ENCODE results near the gene KBTBD6.
"Not testable (repeated sequence)": the region's sequence is repeated elsewhere in the genome, so short reads cannot be mapped to it uniquely, and the experiment has no call there.

KBTBD6 gene

DNA sequence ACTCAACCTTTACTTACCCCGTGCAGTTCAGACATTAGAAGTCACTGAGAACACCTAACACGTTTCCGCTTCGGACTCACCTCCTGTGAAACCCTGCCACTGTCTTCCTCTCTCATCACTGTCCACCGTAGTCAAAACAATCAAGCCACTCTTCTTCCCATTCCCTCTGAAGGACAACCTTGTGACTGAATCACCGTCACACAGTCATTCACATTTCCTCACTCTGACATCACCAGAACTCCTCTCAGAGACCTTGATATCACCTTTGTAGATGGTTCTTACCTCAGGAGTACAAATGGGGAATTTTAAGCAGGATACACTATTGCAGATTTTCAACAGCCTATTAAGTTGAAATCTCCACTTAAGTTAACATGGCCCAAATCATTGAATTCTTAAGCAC is 1.3 kb upstream of the KBTBD6 start:
- DNase-seq = no peak

DNA sequence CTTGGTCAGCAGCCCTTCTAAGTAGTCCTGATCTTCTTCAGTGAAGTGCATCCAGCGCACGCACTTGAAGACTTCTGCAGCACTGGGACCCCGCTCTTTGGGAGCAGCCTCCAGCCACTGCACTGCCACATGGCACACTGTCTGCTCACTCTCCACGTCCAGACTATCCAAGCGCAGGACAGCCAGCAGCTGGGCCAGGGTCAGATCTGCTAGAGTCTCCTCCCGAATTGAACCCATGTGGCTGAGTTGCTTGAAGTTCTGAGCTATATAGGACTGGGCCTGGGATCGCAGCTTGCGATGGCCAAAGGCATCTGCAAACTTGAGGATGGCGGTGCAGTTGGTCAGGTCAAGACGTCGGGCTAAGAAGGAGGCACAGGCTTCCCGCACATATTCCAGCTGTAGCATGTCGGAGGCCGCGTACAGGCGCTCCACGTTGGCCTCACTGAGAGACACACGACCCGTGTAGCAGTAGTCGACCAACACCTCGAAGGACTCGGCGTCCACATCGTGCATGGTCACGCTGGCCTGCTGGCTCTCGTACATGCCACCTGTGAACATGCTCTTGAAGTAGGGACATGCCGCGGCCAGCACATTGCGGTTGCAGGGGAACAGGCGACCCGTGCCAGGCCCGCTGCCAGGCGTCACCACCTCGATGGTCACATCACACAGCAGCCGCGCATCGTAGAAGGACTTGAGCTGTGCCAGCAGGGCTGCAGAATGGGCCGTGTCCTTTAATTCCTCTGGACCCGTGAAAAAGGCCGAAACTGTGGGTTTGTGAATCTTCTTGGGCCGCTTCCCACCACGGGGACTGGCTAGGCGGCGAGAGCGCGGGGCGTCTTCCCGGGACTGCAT is 716 bp downstream of the KBTBD6 start:
- peak; percentile 43 for DNase-seq

DNA sequence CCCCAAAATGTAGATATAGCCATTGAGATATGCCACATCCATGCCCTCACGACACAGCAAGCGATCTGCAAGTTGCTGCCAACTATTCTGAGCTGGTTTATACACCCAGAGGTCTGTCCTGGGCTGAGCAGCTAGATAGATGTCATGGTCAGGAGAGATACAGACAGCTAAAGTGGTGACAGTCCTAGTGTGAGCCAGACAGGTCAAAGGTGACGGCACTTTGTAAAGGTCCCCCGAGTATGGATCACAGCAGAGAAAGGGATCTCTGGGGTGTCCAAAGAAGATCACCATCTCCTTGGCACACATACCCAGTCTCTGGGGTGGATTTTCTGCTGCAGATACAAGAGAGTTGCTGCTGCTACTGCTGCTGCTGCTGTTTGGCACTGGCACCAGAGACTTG is 1.4 kb downstream of the KBTBD6 start:
- not testable (repeated sequence) for DNase-seq

DNA sequence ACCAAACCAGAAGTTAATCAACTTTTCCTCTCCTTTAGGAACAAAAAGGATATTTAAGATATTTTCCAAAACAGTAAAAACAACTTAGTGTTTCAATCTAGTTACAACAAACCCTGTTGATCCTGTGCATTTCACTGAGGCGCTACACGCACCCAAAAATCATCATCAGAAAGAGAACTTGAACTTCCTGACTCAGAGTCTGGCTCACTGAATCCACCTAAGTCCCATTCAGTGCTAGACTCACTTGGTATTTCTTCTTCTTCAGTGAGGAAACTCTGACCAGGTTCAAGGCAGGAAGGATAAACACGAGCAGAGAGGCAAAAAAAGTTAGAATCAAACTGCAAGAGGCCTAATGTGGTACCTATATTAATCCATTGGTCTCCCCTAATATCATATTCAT is 2.2 kb downstream of the KBTBD6 start:
- peak; percentile 17 for DNase-seq

DNA sequence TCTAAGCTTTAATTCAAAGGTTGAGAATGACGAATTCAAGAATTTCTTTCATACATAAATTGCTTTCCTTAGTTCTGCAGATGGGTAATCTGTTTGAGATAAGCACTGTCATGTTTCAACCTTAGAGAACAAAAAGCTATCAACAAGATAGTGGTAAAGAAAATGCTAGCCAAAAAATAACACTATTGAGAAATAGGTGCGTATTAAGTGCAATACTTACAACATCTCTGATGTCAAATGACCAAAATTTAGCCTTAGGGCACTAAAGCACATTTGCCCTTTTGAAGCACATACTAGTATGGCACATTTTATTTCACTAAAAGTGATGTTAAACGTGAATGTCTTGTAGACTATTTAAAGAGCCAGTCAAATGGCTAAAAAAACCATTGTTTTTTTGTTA is 4.9 kb downstream of the KBTBD6 start:
- DNase-seq = no peak

DNA sequence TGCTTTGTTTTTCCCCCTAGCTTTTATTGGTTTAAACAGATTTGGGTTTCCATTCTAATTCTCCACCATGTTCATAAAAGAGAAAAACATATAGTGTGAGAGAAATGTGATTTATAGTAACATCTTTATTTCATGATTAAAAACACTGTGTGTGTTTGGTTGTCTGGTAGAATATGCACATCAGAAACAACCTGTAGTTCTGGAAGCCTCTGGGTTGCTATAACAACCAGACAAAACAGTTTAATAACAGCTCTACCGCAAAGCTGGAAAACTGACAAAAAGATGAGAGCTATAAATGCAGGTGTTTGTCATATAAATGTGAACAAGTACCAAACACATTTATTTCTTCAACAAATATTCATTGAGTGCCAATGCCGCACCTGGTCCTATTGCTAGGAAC is 9.8 kb downstream of the KBTBD6 start:
- no peak for DNase-seq

DNA sequence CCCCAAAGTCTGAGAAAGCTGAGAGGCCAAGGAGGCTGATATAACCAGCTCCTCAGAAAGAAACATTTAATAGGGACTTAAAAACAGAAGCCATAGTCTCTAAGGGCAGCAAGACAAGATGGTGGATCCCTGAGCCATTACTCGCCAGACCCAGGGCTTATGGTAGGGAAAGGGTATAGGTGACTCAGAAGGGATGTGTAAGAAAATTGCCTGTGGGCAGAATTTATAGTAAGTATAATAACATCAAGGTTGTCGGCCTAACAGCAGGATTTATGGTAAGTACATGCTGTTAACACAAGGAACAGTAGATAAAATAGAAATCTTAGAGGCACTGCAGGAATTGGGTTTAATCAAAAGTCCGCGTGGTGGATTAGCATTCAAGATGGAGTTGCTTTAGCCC is 14.7 kb downstream of the KBTBD6 start:
- no peak for DNase-seq

DNA sequence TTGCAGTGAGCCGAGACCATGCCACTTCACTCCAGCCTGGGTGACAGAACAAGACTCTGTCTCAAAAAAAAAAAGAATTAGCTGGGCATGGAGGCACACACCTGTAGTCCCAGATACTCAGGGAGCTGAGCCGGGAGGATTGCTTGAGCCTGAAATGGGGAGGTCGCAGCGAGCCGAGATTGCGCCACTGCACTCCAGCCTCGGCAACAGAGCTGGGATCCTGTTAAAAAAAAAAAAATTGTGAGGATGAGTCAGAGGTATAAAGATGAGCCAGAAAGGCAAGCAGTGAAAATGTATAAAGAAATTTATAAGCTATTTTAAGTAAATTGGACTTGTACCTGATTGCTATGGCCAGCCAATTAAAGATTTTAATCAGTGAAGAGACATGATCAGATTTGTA is 21.1 kb downstream of the KBTBD6 start:
- no peak for DNase-seq

DNA sequence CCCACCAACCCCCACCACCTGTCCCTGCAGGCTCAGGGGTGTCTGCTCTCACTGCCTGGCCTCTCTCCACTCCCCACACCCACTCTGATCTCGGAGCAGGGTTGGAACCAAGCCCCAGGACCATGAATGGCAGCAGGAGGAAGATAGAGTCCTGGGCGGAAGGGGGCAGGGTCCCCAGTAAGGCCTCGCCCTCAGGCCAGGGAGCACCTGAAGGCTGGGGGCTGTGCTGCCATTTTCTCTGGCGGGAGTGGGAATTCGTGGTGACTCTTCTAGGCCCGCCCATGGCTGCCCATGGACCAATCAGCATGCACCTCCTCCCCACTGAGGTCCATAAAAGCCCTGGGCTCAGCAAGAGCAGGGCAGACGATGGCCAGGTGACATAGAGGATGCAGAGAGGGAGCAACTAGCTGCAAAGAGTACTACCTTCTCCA is 25.0 kb downstream of the KBTBD6 start:
- no peak for DNase-seq

DNA sequence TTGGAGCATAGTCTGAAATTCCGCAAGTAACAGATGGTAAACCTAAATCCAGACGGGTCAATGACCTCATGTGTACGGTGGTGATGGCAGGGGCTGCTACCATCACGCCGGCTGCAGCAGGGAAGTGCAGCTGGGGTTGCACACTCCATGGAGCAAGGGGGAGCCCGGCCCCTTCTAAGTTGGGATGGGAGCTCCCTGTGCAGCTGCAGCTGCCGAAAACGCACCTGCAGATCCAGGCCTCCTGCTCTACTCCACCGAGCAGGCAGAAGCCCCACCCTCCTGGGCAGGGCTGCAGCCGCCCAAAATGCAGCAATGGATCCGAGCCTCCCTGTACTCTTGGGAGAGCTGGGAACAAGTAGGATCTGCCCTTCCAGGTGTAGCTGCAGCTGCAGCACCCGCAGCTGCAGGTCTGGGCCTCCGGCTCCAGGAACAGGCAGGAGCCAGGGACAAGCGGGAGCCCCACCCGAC is 25.5 kb downstream of the KBTBD6 start:
- peak; percentile 79 for DNase-seq

DNA sequence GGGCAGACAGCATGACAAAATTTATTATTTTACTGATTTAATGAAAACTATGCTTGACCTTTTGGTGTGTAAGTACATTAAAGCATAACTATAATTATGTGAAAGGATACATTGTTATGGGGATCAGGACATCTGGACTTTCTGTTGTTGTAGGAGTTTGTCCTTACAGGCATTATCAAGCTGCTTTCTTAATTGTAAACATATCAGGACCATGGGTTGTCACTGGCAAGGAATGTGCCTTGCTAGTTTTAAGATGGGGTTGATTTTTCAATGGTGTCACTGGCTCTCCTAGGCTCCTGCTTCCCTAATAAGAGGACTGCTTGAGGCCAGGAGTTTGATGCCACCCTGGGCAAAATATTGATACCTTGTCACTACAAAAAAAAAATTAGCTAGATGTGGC is 32.6 kb downstream of the KBTBD6 start:
- DNase-seq = no peak

DNA sequence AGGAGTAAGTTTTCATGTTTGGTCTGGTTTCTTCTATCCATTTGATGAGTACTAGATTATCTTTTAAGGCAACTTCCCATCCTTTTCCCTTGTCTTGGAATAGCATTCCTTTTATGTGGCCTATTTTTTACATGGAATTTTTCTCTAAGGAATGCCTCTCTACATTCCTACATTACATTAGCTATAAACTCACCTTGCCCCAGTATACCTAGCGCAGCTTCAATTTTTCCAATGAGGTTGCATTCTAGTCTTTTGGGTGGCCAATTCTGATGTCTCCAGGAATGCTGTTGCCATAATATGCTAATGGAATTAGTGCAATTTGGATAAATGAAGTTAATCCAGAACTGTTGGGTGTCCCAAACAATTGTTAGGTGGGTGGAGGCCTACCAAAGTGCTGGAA is 33.8 kb downstream of the KBTBD6 start:
- no peak for DNase-seq

DNA sequence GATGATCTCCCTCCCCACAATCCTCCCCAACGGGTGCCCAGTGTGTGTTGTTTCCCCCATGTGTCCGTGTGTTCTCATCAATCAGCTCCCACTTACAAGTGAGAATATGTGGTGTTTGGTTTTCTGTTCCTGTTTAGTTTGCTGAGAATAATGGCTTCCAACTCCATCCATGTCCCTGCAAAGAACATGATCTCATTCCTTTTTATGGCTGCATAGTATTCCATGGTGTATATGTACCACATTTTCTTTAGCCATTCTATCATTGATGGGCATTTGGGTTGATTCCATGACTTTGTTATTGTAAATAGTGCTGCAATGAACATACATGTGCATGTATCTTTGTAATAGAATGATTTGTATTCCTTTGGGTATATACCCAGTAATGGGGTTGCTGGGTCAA is 36.9 kb downstream of the KBTBD6 start:
- not testable (repeated sequence) for DNase-seq

DNA sequence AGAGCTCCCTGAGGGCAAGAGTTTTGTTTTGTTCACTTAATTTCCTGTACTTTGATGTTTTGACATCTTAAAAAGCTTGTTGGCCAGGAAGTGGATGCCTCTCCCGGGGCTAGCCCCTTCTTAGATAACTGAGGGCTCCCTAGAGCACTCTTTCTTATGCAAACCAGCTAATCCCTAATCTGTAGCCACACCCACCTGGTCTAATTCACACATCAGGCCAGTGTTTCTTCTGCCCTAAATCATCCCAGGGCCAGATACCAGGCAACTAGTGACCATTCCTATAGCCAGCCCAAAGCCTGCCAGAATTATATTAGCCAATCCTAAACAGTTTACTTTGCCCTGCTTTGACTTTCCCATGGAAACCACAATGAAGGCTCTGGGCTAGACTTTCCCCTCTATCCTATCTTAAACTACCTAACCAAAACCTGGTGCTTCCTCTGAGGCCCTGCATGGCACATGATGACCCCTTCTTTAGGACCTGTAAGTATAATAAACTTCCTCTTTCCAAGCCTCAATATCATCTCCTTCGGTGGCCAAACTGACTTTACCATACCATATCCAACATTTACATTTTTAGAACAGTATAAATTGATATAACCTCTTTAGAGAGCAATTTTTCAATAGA is 46.5 kb downstream of the KBTBD6 start:
- peak; percentile 29 for DNase-seq

DNA sequence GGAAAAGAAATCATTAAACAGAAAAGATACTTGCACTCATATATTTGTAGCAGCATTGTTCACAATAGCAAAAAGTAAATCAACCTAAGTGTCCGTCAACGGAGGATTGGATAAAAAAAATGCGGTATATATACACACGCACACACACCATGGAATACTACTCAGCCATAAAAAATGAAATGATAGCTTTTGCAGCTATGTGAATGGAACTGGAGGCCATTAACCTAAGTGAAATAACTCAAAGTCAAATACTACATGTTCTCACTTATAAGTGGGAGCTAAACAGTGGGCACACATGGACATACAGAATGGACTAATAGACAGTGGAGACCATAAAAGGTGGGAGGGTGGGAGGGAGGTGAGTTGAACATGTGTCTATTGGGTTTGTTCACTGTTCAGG is 52.9 kb downstream of the KBTBD6 start:
- no peak for DNase-seq

Data from NCI-H82 (cell line).